ENCODE measurements around the gene PCDHB8. TPM values are rescaled to one million over a fixed set of nuclear protein-coding genes. Genes with fewer than 3 reads are reported as not detected.

The PCDHB8 gene
- total RNA-seq, 1 donor from 2014 or later, result 8.6 TPM

Other genes with a start within 250 kb of the PCDHB8 start
- 33.5 TPM for gene PCDHAC2, start 211.3 kb upstream of the PCDHB8 start, total RNA-seq
- gene PCDHB1, start 126.4 kb upstream of the PCDHB8 start, total RNA-seq, result 0.31 TPM
- gene PCDHB2, start 83.2 kb upstream of the PCDHB8 start, total RNA-seq, result 14.2 TPM
- 10.3 TPM for gene PCDHB3, start 77.3 kb upstream of the PCDHB8 start, total RNA-seq
- gene PCDHB4, start 56.0 kb upstream of the PCDHB8 start, total RNA-seq, result 4.7 TPM
- gene PCDHB5, start 42.6 kb upstream of the PCDHB8 start, total RNA-seq, result 9.7 TPM
- 3.1 TPM for gene PCDHB6, start 27.7 kb upstream of the PCDHB8 start, total RNA-seq
- 13.4 TPM for gene PCDHB7, start 5.1 kb upstream of the PCDHB8 start, total RNA-seq
- 4.5 TPM for gene PCDHB16, start 4.6 kb downstream of the PCDHB8 start, total RNA-seq
- 6.1 TPM for gene PCDHB9, start 9.4 kb downstream of the PCDHB8 start, total RNA-seq
- gene PCDHB10, start 14.6 kb downstream of the PCDHB8 start, total RNA-seq, result 13.1 TPM
- 10.5 TPM for gene PCDHB11, start 21.8 kb downstream of the PCDHB8 start, total RNA-seq
- 14.8 TPM for gene PCDHB12, start 30.9 kb downstream of the PCDHB8 start, total RNA-seq
- 9.2 TPM for gene PCDHB13, start 36.1 kb downstream of the PCDHB8 start, total RNA-seq
- gene PCDHB14, start 45.6 kb downstream of the PCDHB8 start, total RNA-seq, result 13.4 TPM
- 22.1 TPM for gene PCDHB15, start 67.6 kb downstream of the PCDHB8 start, total RNA-seq
- not detected for gene SLC25A2, start 126.3 kb downstream of the PCDHB8 start, total RNA-seq
- gene TAF7, start 143.0 kb downstream of the PCDHB8 start, total RNA-seq, result 127 TPM
- 4.8 TPM for gene PCDHGA1, start 152.7 kb downstream of the PCDHB8 start, total RNA-seq
- gene PCDHGA2, start 161.0 kb downstream of the PCDHB8 start, total RNA-seq, result 6.9 TPM
- 4.7 TPM for gene PCDHGA3, start 166.0 kb downstream of the PCDHB8 start, total RNA-seq
- 7.8 TPM for gene PCDHGB1, start 172.3 kb downstream of the PCDHB8 start, total RNA-seq
- gene PCDHGA4, start 177.2 kb downstream of the PCDHB8 start, total RNA-seq, result 8.4 TPM
- gene PCDHGB2, start 182.2 kb downstream of the PCDHB8 start, total RNA-seq, result 8.3 TPM
- 6.6 TPM for gene PCDHGA5, start 186.4 kb downstream of the PCDHB8 start, total RNA-seq
- gene PCDHGB3, start 192.5 kb downstream of the PCDHB8 start, total RNA-seq, result 12.3 TPM
- gene PCDHGA6, start 196.1 kb downstream of the PCDHB8 start, total RNA-seq, result 12.3 TPM
- gene PCDHGA7, start 205.0 kb downstream of the PCDHB8 start, total RNA-seq, result 8.4 TPM
- 12.9 TPM for gene PCDHGB4, start 209.9 kb downstream of the PCDHB8 start, total RNA-seq
- 8.0 TPM for gene PCDHGA8, start 214.8 kb downstream of the PCDHB8 start, total RNA-seq
- 18.1 TPM for gene PCDHGB5, start 220.2 kb downstream of the PCDHB8 start, total RNA-seq
- 11.9 TPM for gene PCDHGA9, start 225.0 kb downstream of the PCDHB8 start, total RNA-seq
- gene PCDHGB6, start 230.2 kb downstream of the PCDHB8 start, total RNA-seq, result 12.8 TPM
- gene PCDHGA10, start 235.2 kb downstream of the PCDHB8 start, total RNA-seq, result 12.0 TPM
- gene PCDHGB7, start 239.9 kb downstream of the PCDHB8 start, total RNA-seq, result 15.6 TPM
- 16.4 TPM for gene PCDHGA11, start 243.3 kb downstream of the PCDHB8 start, total RNA-seq

Data from occipital lobe (tissue), 1 donor.